GM06990 (cell line): ENCODE data around the gene UBE2I.
"Not testable (repeated sequence)": the region's sequence is repeated elsewhere in the genome, so short reads cannot be mapped to it uniquely, and the experiment has no call there.

Experiments
- DNase-seq: peaks from one replicate; pipeline ENCODE4 v3.0.0-alpha.2; 2011; ENCODE audit not compliant: insufficient read length; ENCODE audit errors: extremely low read depth
- H3K27me3 ChIP-seq: replicated peaks from 2 replicates; pipeline ENCODE4 v1.6.0; 2011; ENCODE audit warnings: low read length; ENCODE audit not compliant: control insufficient read depth, insufficient read depth
- H3K36me3 ChIP-seq: 2 replicates; pipeline ENCODE4 v1.5.1; 2011; ENCODE audit warnings: low read length; ENCODE audit not compliant: control insufficient read depth, insufficient read depth
- H3K4me3 ChIP-seq: replicated peaks from 2 replicates; pipeline ENCODE4 v1.5.1; 2011; ENCODE audit warnings: low read depth, mild to moderate bottlenecking, control low read depth, low read length
- TF ChIP-seq, protein P1 (sequence below): IDR thresholded peaks from 2 replicates; pipeline ENCODE4 v1.5.1; 2011; ENCODE audit warnings: low read length, control low read depth, mild to moderate bottlenecking, inconsistent platforms; ENCODE audit not compliant: insufficient read depth, poor library complexity, severe bottlenecking

Gene UBE2I

GRCh38 chr16:1271380-1271723 lies 38.1 kb upstream of the UBE2I start:
- no peak overlapping the region for H3K4me3 ChIP-seq
- no peaks in the 10 kb centered on the region for H3K36me3 ChIP-seq
- H3K27me3 ChIP-seq, result no peaks in the 10 kb centered on the region
- TF ChIP-seq, protein P1, sequence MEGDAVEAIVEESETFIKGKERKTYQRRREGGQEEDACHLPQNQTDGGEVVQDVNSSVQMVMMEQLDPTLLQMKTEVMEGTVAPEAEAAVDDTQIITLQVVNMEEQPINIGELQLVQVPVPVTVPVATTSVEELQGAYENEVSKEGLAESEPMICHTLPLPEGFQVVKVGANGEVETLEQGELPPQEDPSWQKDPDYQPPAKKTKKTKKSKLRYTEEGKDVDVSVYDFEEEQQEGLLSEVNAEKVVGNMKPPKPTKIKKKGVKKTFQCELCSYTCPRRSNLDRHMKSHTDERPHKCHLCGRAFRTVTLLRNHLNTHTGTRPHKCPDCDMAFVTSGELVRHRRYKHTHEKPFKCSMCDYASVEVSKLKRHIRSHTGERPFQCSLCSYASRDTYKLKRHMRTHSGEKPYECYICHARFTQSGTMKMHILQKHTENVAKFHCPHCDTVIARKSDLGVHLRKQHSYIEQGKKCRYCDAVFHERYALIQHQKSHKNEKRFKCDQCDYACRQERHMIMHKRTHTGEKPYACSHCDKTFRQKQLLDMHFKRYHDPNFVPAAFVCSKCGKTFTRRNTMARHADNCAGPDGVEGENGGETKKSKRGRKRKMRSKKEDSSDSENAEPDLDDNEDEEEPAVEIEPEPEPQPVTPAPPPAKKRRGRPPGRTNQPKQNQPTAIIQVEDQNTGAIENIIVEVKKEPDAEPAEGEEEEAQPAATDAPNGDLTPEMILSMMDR, result no peak
- no peak for DNase-seq

DNA sequence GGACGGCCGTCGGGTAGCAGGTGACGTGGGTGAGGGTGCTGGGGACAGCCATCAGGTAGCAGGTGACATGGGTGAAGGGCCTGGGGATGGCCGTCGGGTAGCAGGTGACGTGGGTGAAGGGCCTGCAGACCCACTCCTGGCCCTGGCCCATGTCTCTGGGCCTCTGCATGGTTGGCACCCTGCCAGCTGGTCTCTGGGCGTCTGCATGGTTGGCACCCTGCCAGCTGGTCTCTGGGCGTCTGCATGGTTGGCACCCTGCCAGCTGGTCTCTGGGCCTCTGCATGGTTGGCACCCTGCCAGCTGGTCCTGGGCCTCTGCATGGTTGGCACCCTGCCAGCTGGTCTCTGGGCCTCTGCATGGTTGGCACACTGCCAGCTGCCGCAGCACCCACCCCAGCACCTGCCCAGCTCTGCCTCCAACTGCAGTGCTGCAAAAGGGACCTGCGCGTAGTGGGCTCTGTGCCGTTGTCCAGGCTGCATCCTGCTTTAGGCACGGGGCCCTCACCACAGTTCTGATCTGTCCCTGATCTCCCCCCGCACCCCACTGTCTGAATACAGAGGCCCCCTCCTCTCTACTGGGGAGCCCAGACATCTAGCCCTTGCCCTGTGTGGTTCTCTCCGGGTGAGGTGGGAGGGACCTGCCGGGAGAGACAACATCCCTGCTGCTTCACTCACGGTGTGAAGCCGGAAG lies 37.6 kb upstream of the UBE2I start:
- not testable (repeated sequence) for H3K36me3 ChIP-seq, H3K27me3 ChIP-seq, DNase-seq, H3K4me3 ChIP-seq

DNA sequence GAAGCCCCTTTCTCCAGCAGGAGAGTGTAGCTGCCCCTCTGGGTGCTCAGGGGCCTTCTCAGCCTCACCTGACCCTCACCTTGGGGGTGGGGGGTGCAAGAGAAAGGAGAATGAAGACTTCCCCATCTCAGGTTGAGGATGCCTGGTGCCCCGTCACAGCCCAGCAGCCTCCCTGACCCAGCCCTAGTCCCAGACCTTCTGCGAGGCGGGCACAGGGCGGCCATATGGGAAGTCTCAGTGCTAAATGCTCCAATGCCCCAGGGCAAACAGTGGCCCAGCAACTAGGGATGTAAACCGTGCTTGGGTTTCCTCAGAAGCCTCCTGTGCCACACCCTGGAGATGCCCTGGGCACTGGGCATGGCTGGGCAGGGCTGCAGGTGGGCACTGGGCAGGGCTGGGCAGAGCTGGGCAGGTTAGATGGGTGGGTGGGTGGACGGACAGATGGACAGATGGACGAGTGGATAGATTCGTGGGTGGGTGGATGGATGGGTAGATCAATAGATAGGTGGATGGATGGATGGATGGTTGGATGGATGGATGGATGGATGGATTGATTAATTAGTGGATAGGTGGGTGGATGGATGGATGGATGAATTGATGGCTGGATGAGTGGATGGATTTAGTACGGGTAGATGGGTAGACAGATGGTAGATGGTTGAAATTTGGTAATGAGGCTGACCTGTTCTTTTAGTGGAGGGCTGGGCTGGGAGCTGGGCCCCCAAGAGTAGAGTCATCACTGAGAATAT lies 36.8 kb upstream of the UBE2I start:
- Histone ChIP-seq H3K36me3 (no peaks in the 10 kb centered on the region), H3K27me3 (no peaks in the 10 kb centered on the region; the same call in 1 of the 2 replicates), H3K4me3 (no peak overlapping the region)
- TF ChIP-seq, protein P1, result no peak
- no peak for DNase-seq

DNA sequence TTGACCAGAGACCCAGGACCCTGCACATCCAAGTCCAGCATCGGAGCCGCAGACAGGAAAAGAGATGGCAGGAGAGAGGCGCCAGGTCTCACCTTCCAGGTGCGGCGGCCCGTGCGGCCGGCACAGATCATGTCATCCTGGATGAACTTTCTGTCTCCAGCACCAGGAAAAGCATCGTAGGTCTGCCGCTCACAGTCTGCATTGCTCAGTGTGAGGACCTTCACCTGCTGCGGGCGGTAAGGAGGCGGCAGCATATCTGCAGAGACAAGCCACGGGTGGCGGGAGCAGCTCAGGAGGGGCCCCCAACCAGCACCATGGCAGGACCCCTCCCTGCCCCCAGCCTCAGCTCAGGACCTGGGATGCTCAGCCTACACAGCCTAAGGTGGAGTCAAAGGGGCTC lies 35.6 kb upstream of the UBE2I start:
- no peak overlapping the region for H3K4me3 ChIP-seq
- H3K27me3 ChIP-seq, result no peaks in the 10 kb centered on the region; the same call in 1 of the 2 replicates
- no peaks in the 10 kb centered on the region for H3K36me3 ChIP-seq
- DNase-seq, result no peak
- TF ChIP-seq, protein P1, result no peak

GRCh38 chr16:1274767-1275166 lies 34.7 kb upstream of the UBE2I start:
- DNase-seq, result no peak
- TF ChIP-seq, protein P1, result no peak
- Histone ChIP-seq H3K27me3 (no peaks in the 10 kb centered on the region; the same call in 1 of the 2 replicates), H3K36me3 (no peaks in the 10 kb centered on the region), H3K4me3 (no peak overlapping the region)

DNA sequence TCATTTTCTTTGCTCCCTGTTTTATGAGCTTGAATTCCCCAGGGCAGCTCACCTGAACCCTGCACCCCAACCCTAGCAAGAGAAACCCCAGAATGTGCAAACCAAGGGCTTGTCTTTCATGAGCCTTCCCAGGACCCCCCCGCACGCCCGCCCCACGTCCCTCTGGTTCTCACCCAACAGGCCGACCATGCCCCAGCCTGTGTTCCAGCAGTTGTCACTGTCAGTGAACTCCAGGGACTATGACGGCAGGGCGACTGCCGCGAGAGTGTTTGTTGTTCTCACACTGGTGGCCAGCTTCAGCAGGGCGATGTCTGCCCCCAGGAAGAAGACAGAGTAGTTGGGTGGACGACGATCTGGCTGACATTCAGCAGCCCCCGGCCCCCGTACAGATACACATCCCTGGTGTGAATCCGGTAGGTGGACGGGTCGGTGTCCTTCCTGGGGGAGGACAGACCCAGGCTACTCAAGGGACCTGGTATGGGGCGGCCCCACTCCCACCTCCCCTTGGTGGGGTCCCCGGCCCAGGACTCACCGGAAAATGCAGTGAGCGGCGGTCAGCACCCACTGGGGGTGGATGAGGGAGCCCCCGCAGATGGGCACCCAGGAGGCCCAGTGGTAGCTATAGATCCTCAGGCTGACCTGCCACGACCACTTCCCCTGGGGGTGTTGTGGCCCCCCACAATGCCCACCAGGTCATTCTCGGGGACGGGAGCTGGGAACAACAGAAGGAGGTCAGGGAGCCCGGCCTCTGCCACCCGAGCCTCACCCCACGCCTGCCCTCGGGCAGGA lies 33.5 kb upstream of the UBE2I start:
- Histone ChIP-seq H3K4me3 (no peak overlapping the region), H3K36me3 (no peaks in the 10 kb centered on the region), H3K27me3 (no peaks in the 10 kb centered on the region; the same call in 1 of the 2 replicates)
- no peak for DNase-seq
- TF ChIP-seq, protein P1, result no peak
